Measurements from ENCODE around the gene GPR39. TPM values are rescaled to one million over a fixed set of nuclear protein-coding genes. Genes with fewer than 3 reads are reported as not detected.

Gene GPR39
- total RNA-seq, 1 experiment from 2014 or later, result 0.50 TPM

GRCh38 chr2:132495881-132496280, 79.3 kb downstream of the GPR39 start:
- H2BK20ac ChIP-seq (ENCODE audit: low read depth, low read length, poor library complexity, severe bottlenecking), result no peak overlapping the region
- H4K5ac ChIP-seq (ENCODE audit: insufficient read length, low read depth, low read length), result no peak overlapping the region
- H3K56ac ChIP-seq (ENCODE audit: insufficient read length, low read depth, low read length), result no peak overlapping the region
- no peak overlapping the region for H3K18ac ChIP-seq (ENCODE audit: insufficient read length, low read depth, low read length)
- H3K79me1 ChIP-seq (ENCODE audit: insufficient read depth, low read depth, low read length, poor library complexity, severe bottlenecking), result no peaks in the 10 kb centered on the region
- H3K27me3 ChIP-seq (ENCODE audit: insufficient read depth, low read length), result no peaks in the 10 kb centered on the region
- H3K27me3 Mint-ChIP-seq (ENCODE audit: low read depth), result no peaks in the 10 kb centered on the region
- no peak overlapping the region for H3K27ac Mint-ChIP-seq
- DNase-seq, result no peak
- 0 out of 7 replicates have a peak, but pooled peaks cover 0 to 1% (median 0%) of the 10 kb centered on the region in 3 experiments for H3K36me3 Mint-ChIP-seq (ENCODE audit: insufficient read depth in 1 of 3, low read depth in 3 of 3)
- no peaks in the 10 kb centered on the region; a peak in 1 of 5 replicates for H3K9me3 Mint-ChIP-seq
- no peak overlapping the region for H3T11ph ChIP-seq (ENCODE audit: low read length)
- peaks cover 7 to 11% of the 10 kb centered on the region in 2 experiments for H3K4me1 Mint-ChIP-seq
- no peak overlapping the region for H2AFZ ChIP-seq (ENCODE audit: low read length)
- H2BK5ac ChIP-seq (ENCODE audit: insufficient read length, low read length), result no peak overlapping the region
- H3K27ac ChIP-seq (ENCODE audit: insufficient read length, low read depth, low read length), result no peak overlapping the region
- H3K79me2 ChIP-seq (ENCODE audit: insufficient read depth, low read length), result no peaks in the 10 kb centered on the region
- H2BK12ac ChIP-seq (ENCODE audit: insufficient read length, low read depth, low read length), result no peak overlapping the region
- H3K23me2 ChIP-seq (ENCODE audit: insufficient read length, low read depth, low read length, poor library complexity, severe bottlenecking), result no peaks in the 10 kb centered on the region
- no peak overlapping the region for H3K23ac ChIP-seq (ENCODE audit: insufficient read length, low read depth, low read length)
- H3K4me2 ChIP-seq (ENCODE audit: insufficient read depth, insufficient read length, low read length), result no peak overlapping the region
- H2BK120ac ChIP-seq (ENCODE audit: low read depth, low read length, poor library complexity, severe bottlenecking), result no peak overlapping the region
- H3K9me3 ChIP-seq (ENCODE audit: control insufficient read depth, low read depth, low read length), result no peaks in the 10 kb centered on the region
- no peaks in the 10 kb centered on the region for H4K20me1 ChIP-seq (ENCODE audit: control insufficient read depth, insufficient read depth, insufficient read length)
- no peak overlapping the region for H3K4me3 Mint-ChIP-seq
- H2BK15ac ChIP-seq (ENCODE audit: low read depth, low read length), result no peak overlapping the region
- no peak overlapping the region for H3K4ac ChIP-seq (ENCODE audit: low read depth, low read length)
- H3K9ac ChIP-seq (ENCODE audit: extremely low read depth, insufficient read length, low read length), result no peak overlapping the region
- no peak overlapping the region for H4K91ac ChIP-seq (ENCODE audit: insufficient read length, low read depth, low read length)
- no CpG with 5 or more reads among the region's 2 CpGs for WGBS (ENCODE audit: extremely low coverage, insufficient read length, low lambda C conversion rate)
- H3K14ac ChIP-seq (ENCODE audit: insufficient read depth, low read length), result no peak overlapping the region
- no peak overlapping the region for H2AK5ac ChIP-seq (ENCODE audit: insufficient read length, low read length)
- no peak overlapping the region for H4K8ac ChIP-seq (replicated peaks; ENCODE audit: insufficient read length, low read depth, low read length)
- no peaks in the 10 kb centered on the region for H3K4me1 ChIP-seq (ENCODE audit: insufficient read depth, low read length)
- no peak for TF ChIP-seq CTCF (conservative IDR thresholded peaks at IDR 0.05)

Data from H9 (cell line).